ENCODE data around the gene LCNL1.

DNA sequence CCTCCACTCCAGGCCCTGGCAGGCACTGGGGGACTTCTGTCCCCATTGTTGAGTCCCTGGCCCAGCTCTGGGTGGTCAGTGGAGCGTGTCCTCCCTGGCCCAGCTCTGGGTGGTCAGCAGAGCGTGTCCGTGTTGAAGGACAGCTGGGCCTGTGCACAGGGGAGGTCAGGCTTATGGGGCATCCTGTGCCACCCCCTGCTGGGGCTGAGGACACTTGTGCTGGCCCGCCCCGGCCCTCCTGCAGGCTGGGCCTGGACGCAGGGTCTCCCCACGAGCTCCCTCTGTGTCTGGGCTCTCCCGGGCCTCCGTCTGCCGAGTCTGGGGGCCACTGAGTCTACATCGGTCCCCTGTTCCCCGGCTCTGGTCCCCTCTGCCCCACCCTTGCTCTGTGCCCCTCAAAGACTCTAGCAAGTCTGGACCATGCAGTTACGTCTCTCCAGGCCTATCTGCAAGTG is 25.1 kb downstream of the LCNL1 start:
- no peak for TF ChIP-seq POLR2A (IDR thresholded peaks at IDR 0.05)
- TF ChIP-seq, protein P1, sequence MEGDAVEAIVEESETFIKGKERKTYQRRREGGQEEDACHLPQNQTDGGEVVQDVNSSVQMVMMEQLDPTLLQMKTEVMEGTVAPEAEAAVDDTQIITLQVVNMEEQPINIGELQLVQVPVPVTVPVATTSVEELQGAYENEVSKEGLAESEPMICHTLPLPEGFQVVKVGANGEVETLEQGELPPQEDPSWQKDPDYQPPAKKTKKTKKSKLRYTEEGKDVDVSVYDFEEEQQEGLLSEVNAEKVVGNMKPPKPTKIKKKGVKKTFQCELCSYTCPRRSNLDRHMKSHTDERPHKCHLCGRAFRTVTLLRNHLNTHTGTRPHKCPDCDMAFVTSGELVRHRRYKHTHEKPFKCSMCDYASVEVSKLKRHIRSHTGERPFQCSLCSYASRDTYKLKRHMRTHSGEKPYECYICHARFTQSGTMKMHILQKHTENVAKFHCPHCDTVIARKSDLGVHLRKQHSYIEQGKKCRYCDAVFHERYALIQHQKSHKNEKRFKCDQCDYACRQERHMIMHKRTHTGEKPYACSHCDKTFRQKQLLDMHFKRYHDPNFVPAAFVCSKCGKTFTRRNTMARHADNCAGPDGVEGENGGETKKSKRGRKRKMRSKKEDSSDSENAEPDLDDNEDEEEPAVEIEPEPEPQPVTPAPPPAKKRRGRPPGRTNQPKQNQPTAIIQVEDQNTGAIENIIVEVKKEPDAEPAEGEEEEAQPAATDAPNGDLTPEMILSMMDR (IDR thresholded peaks at IDR 0.05): no peak

All from Peyer's patch (tissue), 4 donors.